Activated naive CD8-positive, alpha-beta T cell (primary cell): ENCODE results near the gene JPH3.

Experiments used
- H3K27ac Mint-ChIP-seq: one replicate; pipeline ENCODE4 v1.8.0; 2021; ENCODE audit warnings: mixed read lengths
- H3K27me3 Mint-ChIP-seq: one replicate; pipeline ENCODE4 v1.8.0; 2021; ENCODE audit warnings: mixed read lengths
- H3K36me3 Mint-ChIP-seq: one replicate; pipeline ENCODE4 v1.8.0; 2021; ENCODE audit warnings: mixed read lengths
- H3K4me1 Mint-ChIP-seq: one replicate; pipeline ENCODE4 v1.8.0; 2021; ENCODE audit warnings: low read depth, mixed read lengths
- H3K4me3 Mint-ChIP-seq: one replicate; pipeline ENCODE4 v1.8.0; 2021; ENCODE audit warnings: mild to moderate bottlenecking, mixed read lengths
- H3K9me3 Mint-ChIP-seq: one replicate; pipeline ENCODE4 v1.8.0; 2021; ENCODE audit warnings: low read depth, mixed read lengths

Gene JPH3

DNA sequence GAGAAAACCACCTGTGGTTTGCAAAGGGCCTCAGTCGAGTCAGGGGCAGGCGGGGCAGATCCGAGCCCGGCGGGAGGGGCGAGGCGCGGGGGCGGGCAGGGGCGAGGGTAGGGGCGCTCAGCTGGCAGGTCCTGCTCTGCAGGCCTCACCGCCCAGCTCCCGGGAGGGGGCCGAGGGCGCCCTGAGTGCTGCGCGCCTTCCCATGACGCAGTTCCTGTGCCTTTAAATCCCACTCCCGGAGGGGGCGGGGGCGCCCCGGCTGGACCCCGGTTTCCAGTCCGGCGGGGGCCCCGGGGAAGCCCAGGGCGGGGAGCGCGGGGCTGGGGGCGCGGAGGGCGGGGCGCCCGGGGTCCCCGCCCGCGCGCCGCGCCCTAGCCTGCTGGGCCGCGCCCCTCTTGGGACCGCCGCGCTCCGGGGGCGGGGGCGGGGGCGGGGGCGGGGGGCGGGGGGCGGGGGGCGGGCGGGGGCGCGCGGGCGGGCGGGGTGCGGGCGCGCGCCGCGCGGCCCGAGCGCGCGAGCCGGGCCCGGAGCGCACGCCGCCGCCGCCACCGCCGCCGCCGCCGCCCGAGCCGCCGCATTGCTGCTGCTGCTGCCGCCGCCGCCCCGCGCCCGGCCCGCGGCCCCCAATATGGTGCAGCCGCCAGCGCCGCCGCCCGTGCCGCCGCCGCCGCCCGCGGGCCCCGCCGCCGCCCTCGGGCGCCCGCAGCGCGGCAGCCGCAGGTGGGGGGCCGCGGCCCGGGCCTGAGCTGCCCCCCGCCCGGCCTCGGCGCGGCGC lies at the start of gene JPH3:
Gene JPH3 (plus strand): TSS at position 508 of the 775 bp plus-strand sequence. CDS start 639 bp downstream, outside the sequence.
- Mint-ChIP-seq H3K27ac (no peak within 1 kb of the TSS), H3K9me3 (peaks cover 4% of the 10 kb centered on the region), H3K36me3 (no peaks in the 10 kb centered on the region), H3K27me3 (peaks cover 44% of the 10 kb centered on the region), H3K4me3 (peak within 1 kb of the TSS; percentile 80), H3K4me1 (peaks cover 13% of the 10 kb centered on the region)

DNA sequence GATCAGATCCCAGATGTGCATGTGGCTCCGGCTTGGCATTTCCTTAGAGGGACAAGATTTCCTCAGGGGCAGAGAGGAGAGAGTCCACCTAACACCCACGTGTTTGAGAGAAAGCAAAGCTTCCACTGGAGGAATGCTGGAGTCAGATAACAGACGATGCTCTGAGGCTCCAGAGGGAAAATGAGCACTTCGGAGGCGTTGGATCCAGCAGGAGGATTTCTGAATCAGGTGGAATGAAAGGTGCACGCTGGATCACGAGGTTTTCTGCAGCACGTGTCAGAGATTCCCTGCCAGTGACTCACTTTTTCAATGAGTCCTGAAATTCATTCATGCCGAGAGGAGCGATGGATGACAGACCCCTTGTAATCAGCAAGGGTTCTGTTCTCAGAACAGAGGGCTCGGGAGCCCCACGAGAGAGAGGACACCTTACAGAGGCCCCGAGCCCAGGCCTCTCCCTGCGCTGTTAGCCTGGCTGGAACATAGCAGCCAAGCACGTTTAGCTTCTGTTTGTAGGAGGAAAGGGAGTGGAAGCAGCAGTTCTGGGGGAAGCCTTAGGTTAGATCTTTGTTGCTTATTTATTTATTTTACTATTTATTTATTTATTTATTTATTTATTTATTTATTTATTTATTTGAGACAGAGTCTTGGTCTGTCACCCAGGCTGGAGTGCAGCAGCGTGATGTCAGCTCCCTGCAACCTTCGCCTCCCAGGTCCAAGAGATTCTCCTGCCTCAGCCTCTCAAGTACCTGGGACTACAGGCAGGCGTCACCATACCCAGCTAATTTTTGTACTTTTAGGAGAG lies 49.3 kb upstream of the JPH3 start:
- Mint-ChIP-seq H3K4me1 (peaks cover 3% of the 10 kb centered on the region), H3K27ac (no peak overlapping the region), H3K4me3 (no peak overlapping the region), H3K27me3 (peaks cover 7% of the 10 kb centered on the region), H3K36me3 (no peaks in the 10 kb centered on the region), H3K9me3 (no peaks in the 10 kb centered on the region)

DNA sequence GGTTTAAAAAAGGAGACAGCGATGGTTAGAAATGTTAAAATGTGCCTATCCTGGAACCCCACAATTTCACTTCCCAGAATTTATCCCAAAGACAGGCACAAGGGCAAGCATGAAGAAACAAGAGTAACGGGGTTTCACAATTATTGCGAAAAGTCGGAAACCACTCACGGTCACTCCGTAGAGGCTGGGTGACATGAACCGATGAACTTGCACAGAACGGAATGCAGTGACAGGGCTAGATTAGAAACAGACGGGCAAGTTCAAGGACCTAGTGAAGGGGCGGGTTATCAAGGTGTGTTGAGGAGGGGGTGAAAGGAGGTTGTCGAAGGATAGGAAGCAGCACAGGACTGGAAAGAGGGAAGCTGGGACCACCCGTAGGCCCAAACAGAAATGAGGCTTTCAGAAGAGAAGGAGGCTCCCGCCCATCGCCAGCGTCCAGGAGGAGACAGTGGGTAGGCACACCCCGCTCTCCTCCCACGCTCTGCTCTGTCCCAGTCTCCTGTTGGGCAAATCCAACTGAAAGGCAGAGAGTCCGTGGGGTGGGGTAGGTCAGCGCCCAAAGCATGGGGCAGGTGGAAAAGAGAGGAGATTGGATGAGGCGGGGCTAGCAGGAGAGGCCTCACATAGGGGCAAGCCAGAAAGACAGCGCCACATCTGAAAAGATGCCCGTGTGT lies 47.4 kb upstream of the JPH3 start:
- H3K4me1 Mint-ChIP-seq = peaks cover 2% of the 10 kb centered on the region
- H3K27me3 Mint-ChIP-seq = peaks cover 4% of the 10 kb centered on the region
- H3K4me3 Mint-ChIP-seq = no peak overlapping the region
- no peaks in the 10 kb centered on the region for H3K9me3 Mint-ChIP-seq
- H3K36me3 Mint-ChIP-seq = no peaks in the 10 kb centered on the region
- H3K27ac Mint-ChIP-seq = no peak overlapping the region

DNA sequence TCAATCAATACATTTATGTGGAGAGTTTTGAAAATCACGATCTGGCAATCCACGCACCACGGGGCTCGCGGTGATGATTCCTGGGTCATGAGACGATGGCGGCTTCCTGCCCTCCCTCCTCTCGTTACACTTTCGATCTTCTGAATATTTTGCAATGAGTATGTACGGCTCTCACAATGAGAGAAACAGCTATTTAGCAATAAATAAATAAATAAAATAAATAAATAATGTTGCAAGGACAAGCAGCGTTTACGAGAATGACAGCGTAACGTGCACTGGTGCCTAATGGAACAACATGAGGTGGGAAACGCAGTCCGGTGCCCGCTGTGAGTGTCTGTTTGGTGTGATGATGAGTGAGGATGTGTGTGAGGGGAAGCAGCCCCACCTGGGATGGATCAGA lies 46.7 kb upstream of the JPH3 start:
- Mint-ChIP-seq H3K27me3 (peaks cover 1% of the 10 kb centered on the region), H3K36me3 (no peaks in the 10 kb centered on the region), H3K4me1 (no peaks in the 10 kb centered on the region), H3K9me3 (no peaks in the 10 kb centered on the region), H3K4me3 (no peak overlapping the region), H3K27ac (no peak overlapping the region)

DNA sequence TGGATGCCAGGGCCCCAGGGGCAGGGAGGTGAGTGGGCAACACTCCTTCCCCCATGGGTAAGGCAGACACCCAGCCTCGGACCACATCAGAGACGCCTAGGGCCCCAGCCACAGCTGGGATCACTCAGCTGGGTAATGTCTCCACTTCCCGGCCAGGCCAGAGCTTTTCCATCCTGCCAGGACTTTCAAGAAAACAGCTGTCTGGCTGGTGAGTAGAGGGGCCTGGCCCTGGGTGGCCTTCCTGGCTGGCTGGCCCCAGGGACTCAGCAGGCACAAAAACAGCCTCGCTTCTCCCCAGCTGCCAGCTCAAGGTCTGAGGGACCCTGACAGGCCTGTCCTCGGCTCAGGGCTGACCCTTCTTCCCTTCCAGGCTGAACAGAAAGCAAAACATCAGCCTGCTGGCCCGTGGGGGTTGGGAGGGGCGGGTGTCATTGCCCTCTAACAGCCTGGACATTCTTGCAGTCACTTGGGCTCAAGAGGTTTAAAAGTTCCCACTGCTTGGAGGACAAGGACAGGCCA lies 45.3 kb upstream of the JPH3 start:
- no peaks in the 10 kb centered on the region for H3K4me1 Mint-ChIP-seq
- no peaks in the 10 kb centered on the region for H3K36me3 Mint-ChIP-seq
- H3K27ac Mint-ChIP-seq = no peak overlapping the region
- no peak overlapping the region for H3K4me3 Mint-ChIP-seq
- peaks cover 1% of the 10 kb centered on the region for H3K27me3 Mint-ChIP-seq
- no peaks in the 10 kb centered on the region for H3K9me3 Mint-ChIP-seq

DNA sequence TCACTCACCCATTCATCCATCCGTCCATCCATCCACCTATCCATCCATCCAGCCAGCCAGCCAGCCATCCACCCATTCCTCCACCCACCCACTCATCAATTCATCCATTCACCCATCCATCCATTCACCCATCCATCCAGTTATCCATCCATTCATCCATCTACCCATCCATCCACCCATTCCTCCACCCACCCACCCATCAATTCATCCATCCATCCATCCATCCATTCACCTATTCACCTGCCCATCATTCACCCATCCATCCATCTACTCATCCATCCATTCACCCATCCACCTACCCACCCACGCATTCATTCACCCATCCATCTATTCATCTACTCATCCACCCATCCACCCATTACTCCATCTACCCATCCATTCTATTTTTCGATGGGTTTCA lies 43.6 kb upstream of the JPH3 start:
- no peak overlapping the region for H3K27ac Mint-ChIP-seq
- H3K4me3 Mint-ChIP-seq = no peak overlapping the region

DNA sequence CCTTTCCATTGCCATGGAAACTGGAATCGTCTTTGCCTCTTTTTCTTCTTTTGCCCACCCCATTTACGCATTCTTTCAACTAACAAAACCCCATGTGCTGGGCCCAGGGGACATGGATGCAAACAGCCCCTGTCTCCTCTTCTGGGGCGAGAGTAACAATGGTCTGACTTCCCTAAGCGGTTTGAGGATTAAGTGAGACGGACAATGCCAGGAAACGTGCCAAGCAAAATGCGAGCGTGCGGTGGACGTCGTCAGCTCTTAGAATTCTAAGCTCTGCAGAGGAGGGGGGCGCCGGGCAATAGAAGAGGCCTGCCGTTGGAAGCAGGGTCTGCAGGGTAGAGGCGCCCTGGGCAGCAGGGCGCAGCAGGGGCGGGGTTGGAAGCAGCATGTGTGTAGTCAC lies 42.4 kb upstream of the JPH3 start:
- Mint-ChIP-seq H3K36me3 (no peaks in the 10 kb centered on the region), H3K4me3 (no peak overlapping the region), H3K9me3 (no peaks in the 10 kb centered on the region), H3K27ac (no peak overlapping the region), H3K27me3 (no peaks in the 10 kb centered on the region), H3K4me1 (no peaks in the 10 kb centered on the region)

More for the DNA sequence above, 43.6 kb upstream of the JPH3 start:
- Mint-ChIP-seq H3K36me3 (no peaks in the 10 kb centered on the region), H3K4me1 (no peaks in the 10 kb centered on the region), H3K9me3 (no peaks in the 10 kb centered on the region), H3K27me3 (peaks cover 1% of the 10 kb centered on the region)

DNA sequence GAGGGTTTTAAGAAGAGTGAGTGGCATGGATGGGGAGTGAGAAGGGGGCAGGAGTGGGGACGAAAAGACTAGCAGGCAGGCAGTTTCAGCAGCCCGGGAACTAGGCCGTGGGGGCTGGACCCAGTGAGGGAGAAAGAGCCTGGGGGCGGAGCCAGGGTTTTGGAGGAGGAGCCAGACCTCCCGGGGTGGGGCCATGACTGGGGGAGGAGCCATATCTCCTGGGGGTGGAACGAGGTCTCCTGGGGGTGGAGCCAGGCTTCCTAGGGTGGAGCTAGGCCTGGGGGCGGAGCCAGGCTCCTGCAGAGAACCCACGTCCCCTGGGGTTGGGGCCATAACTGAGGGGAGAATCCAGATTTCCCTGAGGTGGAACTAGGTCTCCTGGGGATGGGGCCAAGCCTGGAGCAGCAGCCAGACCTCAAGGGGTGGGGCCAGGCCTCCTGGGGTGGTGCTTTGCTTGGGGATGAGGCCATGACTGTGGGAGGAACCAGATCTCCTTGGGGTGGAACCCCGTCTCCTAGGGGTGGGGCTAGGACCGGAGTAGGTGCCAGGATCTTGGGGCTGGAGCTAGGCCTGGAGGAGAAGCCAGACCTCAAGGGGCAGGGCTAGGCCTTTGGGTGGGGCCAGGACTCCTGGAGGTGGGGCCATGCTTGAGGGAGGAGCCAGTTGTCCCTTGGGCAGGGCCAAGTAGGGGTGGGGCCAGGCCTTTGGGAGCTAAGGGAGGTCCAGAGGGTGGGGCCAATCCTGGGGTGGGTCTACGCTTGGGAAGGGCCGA lies 41.7 kb upstream of the JPH3 start:
- Mint-ChIP-seq H3K27ac (no peak overlapping the region), H3K36me3 (no peaks in the 10 kb centered on the region), H3K4me3 (no peak overlapping the region), H3K4me1 (no peaks in the 10 kb centered on the region), H3K9me3 (no peaks in the 10 kb centered on the region), H3K27me3 (no peaks in the 10 kb centered on the region)

DNA sequence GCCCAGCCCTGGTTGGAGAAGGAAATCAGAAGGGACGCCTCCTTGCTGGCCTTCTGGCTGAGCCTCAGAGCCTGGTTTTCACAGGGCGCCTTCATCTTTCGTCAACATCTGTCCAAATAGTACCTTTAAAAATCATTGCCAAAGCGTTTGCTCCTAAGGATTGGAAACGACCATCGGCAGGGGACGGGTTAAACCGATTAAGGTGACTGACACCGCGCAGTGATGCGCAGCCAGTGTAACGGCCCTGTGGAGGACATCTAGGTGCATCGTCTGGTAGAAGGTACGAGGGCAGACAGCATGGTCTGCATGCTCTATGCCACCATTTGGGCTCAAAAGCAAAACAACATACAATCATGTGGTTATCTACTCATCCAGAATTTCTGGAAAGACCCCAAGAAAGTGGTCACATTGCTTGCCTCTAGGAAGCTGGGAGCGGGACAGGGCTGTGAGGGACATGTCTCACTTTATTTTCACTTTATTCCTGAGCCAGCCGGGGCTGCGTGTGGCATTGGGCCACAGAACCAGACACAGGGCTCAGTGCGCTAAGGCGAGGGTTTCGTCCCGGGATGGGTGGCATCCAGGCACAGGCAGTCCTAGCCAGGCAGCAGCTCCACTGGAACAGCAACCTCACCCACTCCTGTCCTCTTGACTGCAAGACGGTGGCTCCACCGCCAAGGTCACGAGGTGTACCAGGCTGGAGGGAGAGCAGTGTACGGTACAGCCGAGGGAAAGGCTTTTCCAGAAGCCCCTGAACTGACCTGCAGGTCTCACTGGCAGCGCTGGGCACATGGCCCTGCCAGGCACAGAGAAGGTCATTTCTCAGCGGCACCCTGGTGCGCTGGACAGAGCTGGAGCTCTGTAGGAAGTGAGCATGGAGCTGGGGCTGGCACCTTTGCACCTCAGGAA lies 40.9 kb upstream of the JPH3 start:
- H3K27me3 Mint-ChIP-seq = no peaks in the 10 kb centered on the region
- no peaks in the 10 kb centered on the region for H3K4me1 Mint-ChIP-seq
- H3K4me3 Mint-ChIP-seq = no peak overlapping the region
- no peaks in the 10 kb centered on the region for H3K36me3 Mint-ChIP-seq
- no peaks in the 10 kb centered on the region for H3K9me3 Mint-ChIP-seq
- no peak overlapping the region for H3K27ac Mint-ChIP-seq

DNA sequence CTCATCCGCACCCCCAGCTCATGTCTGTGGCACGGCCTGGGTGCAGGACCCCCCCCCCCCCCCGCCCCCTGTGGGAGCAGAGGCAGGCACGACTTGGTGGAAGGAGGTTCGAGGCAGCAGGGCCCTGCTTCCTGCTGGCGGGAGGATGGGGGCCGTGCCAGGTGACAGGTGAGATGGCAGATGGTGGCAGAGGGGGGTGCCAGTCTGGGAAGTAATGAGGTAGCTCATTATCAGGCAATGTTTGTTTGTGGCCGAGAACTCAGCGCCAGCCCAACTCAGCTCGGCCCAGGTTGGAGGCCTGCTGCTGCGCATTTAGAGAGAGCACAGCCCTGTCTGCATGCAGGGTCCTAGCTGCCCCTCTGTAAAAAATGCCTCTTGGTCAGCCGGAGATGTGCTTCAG lies 40.1 kb upstream of the JPH3 start:
- Mint-ChIP-seq H3K36me3 (no peaks in the 10 kb centered on the region), H3K9me3 (no peaks in the 10 kb centered on the region), H3K4me3 (no peak overlapping the region)

DNA sequence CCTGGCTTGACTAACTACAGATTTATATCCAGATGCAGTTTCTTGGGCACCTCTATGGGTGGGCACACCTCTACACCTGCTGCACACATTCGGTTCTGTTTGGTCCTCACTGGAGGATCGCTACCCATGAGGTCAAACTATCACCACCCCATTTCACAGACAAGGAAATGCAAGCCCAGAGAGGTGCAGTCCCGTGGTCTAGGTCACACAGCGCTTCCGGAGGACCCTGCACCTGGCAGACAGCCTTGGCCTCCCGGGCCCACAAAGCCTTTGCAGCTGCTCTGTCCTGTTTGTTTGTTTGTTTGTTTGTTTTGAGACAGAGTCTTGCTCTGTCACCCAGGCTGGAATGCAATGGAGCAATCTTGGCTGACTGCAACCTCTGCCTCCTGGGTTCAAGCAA lies 39.3 kb upstream of the JPH3 start:
- Mint-ChIP-seq H3K36me3 (no peaks in the 10 kb centered on the region), H3K4me1 (no peaks in the 10 kb centered on the region), H3K9me3 (no peaks in the 10 kb centered on the region), H3K4me3 (no peak overlapping the region), H3K27me3 (no peaks in the 10 kb centered on the region), H3K27ac (no peak overlapping the region)

More for the DNA sequence above, 40.1 kb upstream of the JPH3 start:
- H3K27me3 Mint-ChIP-seq = no peaks in the 10 kb centered on the region
- H3K4me1 Mint-ChIP-seq = no peaks in the 10 kb centered on the region
- no peak overlapping the region for H3K27ac Mint-ChIP-seq

DNA sequence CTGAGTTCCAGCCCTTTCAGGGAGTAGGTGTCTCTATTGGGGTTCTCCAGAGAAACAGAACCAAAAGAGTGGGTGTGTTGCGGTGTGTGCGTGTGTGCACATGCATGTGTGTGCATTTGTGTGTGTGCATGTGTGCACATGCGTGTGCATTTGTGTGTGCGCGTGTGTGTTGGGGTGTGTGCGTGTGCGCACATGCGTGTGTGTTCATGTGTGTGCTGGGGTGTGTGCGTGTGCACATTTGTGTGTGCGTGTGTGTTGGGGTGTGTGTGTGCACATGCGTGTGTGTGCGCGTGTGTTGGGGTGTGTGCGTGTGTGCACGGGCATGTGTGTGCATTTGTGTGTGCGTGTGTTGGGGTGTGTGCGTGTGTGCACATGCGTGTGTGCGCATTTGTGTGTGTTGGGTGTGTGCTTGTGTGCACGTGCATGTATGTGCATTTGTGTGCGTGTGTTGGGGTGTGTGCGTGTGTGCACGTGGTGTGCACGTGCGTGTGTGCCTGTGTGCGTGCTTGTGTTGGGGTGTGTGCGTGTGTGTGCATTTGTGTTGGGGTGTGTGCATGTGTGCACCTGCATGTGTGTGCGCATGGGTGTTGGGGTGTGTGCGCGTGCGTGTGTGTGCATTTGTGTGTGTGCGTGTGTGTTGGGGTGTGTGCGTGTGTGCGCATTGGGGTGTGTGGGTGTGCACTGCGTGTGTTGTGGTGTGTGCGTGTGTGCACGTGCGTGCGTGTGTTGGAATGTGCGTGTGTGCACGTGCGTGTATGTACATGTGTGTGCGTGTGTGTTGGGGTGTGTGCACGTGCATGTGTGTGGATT lies 38.4 kb upstream of the JPH3 start:
- Mint-ChIP-seq H3K4me3 (no peak overlapping the region), H3K27me3 (no peaks in the 10 kb centered on the region), H3K36me3 (no peaks in the 10 kb centered on the region), H3K4me1 (no peaks in the 10 kb centered on the region), H3K27ac (no peak overlapping the region), H3K9me3 (no peaks in the 10 kb centered on the region)

DNA sequence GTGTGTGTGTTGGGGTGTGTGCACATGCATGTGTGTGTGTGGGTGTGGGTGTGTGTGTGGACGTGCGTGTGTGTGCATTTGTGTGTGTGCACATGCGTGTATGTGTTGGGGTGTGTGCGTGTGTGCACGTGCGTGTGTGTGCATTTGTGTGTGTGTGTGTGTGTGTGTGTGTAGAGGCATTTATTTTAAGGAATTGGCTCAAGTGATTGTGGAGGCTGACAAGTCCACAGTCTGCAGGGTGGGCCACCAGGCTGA lies 37.9 kb upstream of the JPH3 start:
- no peak overlapping the region for H3K27ac Mint-ChIP-seq
- H3K36me3 Mint-ChIP-seq = no peaks in the 10 kb centered on the region
- no peaks in the 10 kb centered on the region for H3K4me1 Mint-ChIP-seq
- H3K27me3 Mint-ChIP-seq = no peaks in the 10 kb centered on the region
- no peaks in the 10 kb centered on the region for H3K9me3 Mint-ChIP-seq
- no peak overlapping the region for H3K4me3 Mint-ChIP-seq
